ENCODE results near the gene PLCXD3. TPM values are rescaled to one million over a fixed set of nuclear protein-coding genes. Genes with fewer than 3 reads are reported as not detected.

PLCXD3 gene
- polyA plus RNA-seq, 1 of the 3 experiments (the other 2 are of a cell fraction): 0.15 TPM

DNA sequence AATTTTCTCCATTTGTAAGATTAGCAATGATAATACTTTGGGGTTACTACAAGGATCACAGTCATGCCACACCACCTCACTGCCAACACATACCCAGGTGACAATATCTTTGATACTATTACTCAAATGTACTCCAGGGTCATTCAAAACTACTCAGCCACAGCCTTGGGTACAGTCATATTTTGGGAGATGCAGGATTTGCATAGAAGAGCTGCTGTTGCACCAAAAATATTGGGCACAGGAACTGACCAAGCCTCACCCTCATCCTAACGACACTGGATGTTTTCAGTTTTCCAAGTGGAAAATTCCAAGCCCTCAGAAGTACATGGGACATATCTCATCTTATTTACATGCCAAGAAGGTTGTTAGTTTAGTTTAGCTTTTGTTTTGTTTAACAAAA is 176.2 kb downstream of the PLCXD3 start:
- Histone ChIP-seq H3K27ac (ENCODE audit: low read depth in 2 of 2, low read length in 1 of 2) (no peak overlapping the region; a peak in 1 of 4 replicates), H4K20me1 (ENCODE audit: insufficient read depth) (no peaks in the 10 kb centered on the region), H3K9ac (no peak overlapping the region), H3K9me3 (no peaks in the 10 kb centered on the region), H3F3A (replicated peaks; ENCODE audit: insufficient read depth) (no peaks in the 10 kb centered on the region), H3K9me2 (no peaks in the 10 kb centered on the region), H3K36me3 (replicated peaks in 1 of 2; ENCODE audit: control insufficient read depth in 1 of 2, insufficient read depth in 2 of 2, low read length in 1 of 2) (no peaks in the 10 kb centered on the region), H3K4me2 (no peak overlapping the region), H3K4me1 (ENCODE audit: control insufficient read depth in 1 of 2, insufficient read depth in 2 of 2, low read depth in 1 of 2, low read length in 1 of 2) (peaks cover 0 to 9% of the 10 kb centered on the region in 2 experiments; a peak in 3 of 4 replicates), H3K4me3 (ENCODE audit: low read depth in 2 of 2, low read length in 1 of 2) (no peak overlapping the region), H3K79me2 (ENCODE audit: insufficient read depth) (no peaks in the 10 kb centered on the region), H3K27me3 (ENCODE audit: insufficient read depth) (no peaks in the 10 kb centered on the region), H2AFZ (ENCODE audit: low read depth) (no peak overlapping the region)
- ChIA-PET CTCF (interaction anchor here (1.1 to 1.6 kb wide), 3 partner anchors 10 to 430 kb away, joined by 3 to 4 read pairs (median 3); no protein-coding TSS in a partner anchor), POLR2A (no interaction called here)
- WGBS (ENCODE audit: low lambda C conversion rate): 75% methylated on average over 1 of the region's 1 CpG
- no peak for DNase-seq
- no peak for TF ChIP-seq ZBTB33 (IDR thresholded peaks at IDR 0.05; ENCODE audit: borderline replicate concordance, low read depth)
- no peak for TF ChIP-seq RCOR1 (IDR thresholded peaks at IDR 0.05; ENCODE audit: low read length)
- TF ChIP-seq MXI1 (IDR thresholded peaks at IDR 0.05; ENCODE audit: low read depth, low read length): no peak
- TF ChIP-seq, protein P1, sequence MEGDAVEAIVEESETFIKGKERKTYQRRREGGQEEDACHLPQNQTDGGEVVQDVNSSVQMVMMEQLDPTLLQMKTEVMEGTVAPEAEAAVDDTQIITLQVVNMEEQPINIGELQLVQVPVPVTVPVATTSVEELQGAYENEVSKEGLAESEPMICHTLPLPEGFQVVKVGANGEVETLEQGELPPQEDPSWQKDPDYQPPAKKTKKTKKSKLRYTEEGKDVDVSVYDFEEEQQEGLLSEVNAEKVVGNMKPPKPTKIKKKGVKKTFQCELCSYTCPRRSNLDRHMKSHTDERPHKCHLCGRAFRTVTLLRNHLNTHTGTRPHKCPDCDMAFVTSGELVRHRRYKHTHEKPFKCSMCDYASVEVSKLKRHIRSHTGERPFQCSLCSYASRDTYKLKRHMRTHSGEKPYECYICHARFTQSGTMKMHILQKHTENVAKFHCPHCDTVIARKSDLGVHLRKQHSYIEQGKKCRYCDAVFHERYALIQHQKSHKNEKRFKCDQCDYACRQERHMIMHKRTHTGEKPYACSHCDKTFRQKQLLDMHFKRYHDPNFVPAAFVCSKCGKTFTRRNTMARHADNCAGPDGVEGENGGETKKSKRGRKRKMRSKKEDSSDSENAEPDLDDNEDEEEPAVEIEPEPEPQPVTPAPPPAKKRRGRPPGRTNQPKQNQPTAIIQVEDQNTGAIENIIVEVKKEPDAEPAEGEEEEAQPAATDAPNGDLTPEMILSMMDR (IDR thresholded peaks at IDR 0.05): no peak
- TF ChIP-seq PBX3 (IDR thresholded peaks at IDR 0.05): no peak
- TF ChIP-seq REST (IDR thresholded peaks at IDR 0.05; ENCODE audit: low read depth, low read length): no peak
- TF ChIP-seq RFX5 (IDR thresholded peaks at IDR 0.05; ENCODE audit: low read length): no peak
- TF ChIP-seq TAF1 (IDR thresholded peaks at IDR 0.05; ENCODE audit: borderline replicate concordance, low read depth, low read length): no peak
- no peak for TF ChIP-seq JUND (IDR thresholded peaks at IDR 0.05)
- no peak for TF ChIP-seq EZH2phosphoT487 (IDR thresholded peaks at IDR 0.05; ENCODE audit: borderline replicate concordance, low read depth)
- no peak for TF ChIP-seq TEAD4 (IDR thresholded peaks at IDR 0.05; ENCODE audit: borderline replicate concordance, insufficient read depth)

Measured in SK-N-SH (cell line).